Cardiac fibroblast (primary cell): ENCODE results near the gene ATXN1.

Experiments used
- DNase-seq, 2 donors: peaks; one replicate each; pipeline versions ENCODE4 v3.0.0 to v3.0.0-alpha.2; 2010; ENCODE audit warnings: low read depth in 2 of 2
- H3K4me3 ChIP-seq, 2 donors: replicated peaks in 1 of 2; 1 replicate in 1 of 2; 2 replicates in 1 of 2; pipeline ENCODE4 v1.5.1; 2011; ENCODE audit warnings: low read depth in 2 of 2, low read length in 2 of 2, mild to moderate bottlenecking in 2 of 2, moderate library complexity in 1 of 2
- CTCF ChIP-seq: IDR thresholded peaks from one replicate; pipeline ENCODE4 v1.5.1; 2011; ENCODE audit warnings: low read depth, mild to moderate bottlenecking, low read length, inconsistent platforms

The ATXN1 gene

GRCh38 chr6:16766836-16767745 is 5.8 kb upstream of the ATXN1 start:
- no peak for TF ChIP-seq CTCF
- DNase-seq, result no peak
- H3K4me3 ChIP-seq, result no peak overlapping the region

- H3K4me3 ChIP-seq, result no peak overlapping the region
- peak; percentile 55 to 96 for DNase-seq
- TF ChIP-seq CTCF, result no peak
Observed at GRCh38 chr6:16766043-16766536, 4.8 kb upstream of the ATXN1 start.

GRCh38 chr6:16765235-16765634 is 4.0 kb upstream of the ATXN1 start:
- H3K4me3 ChIP-seq, result no peak overlapping the region
- no peak for TF ChIP-seq CTCF
- DNase-seq, result no peak

GRCh38 chr6:16764188-16764950 is 3.1 kb upstream of the ATXN1 start:
- peak; percentile 67 to 80 for DNase-seq
- TF ChIP-seq CTCF, result peak; percentile 47

GRCh38 chr6:16762550-16763477 is 1.6 kb upstream of the ATXN1 start:
- TF ChIP-seq CTCF, result peak; percentile 87
- peak; percentile 75 to 97 for DNase-seq
- peak overlapping the region; percentile 67 for H3K4me3 ChIP-seq

More at GRCh38 chr6:16764188-16764950, 3.1 kb upstream of the ATXN1 start:
- no peak overlapping the region for H3K4me3 ChIP-seq

GRCh38 chr6:16762268-16762549 is 949 bp upstream of the ATXN1 start:
- peak in 1 of 2 donors; percentile 33 for DNase-seq
- no peak for TF ChIP-seq CTCF
- H3K4me3 ChIP-seq, result peak overlapping the region; percentile 67
